Measurements from ENCODE around the gene RUSC1.

Gene RUSC1

GRCh38 chr1:155308493-155309422, 11.9 kb upstream of the RUSC1 start, which contains the start of gene FDPS:
TSS of gene FDPS (plus strand) at chr1:155308866. CDS start at chr1:155309790, 924 bp downstream.
- peak within 1 kb of the TSS; percentile 93 for H3K27ac ChIP-seq
- TF ChIP-seq ZFX (IDR thresholded peaks at IDR 0.05): peak; percentile 25; the same call in 1 of the 2 replicates
- no peak for TF ChIP-seq CTCF (conservative IDR thresholded peaks at IDR 0.05)

GRCh38 chr1:155309423-155310021, 11.2 kb upstream of the RUSC1 start:
- TF ChIP-seq CTCF (conservative IDR thresholded peaks at IDR 0.05): no peak
- TF ChIP-seq ZFX (IDR thresholded peaks at IDR 0.05): no peak
- peak overlapping the region; percentile 93 for H3K27ac ChIP-seq

- no peak overlapping the region for H3K27ac ChIP-seq
- TF ChIP-seq CTCF (conservative IDR thresholded peaks at IDR 0.05): no peak
- TF ChIP-seq ZFX (IDR thresholded peaks at IDR 0.05): no peak
Observed at GRCh38 chr1:155313261-155313660, 7.4 kb upstream of the RUSC1 start.

- TF ChIP-seq CTCF (conservative IDR thresholded peaks at IDR 0.05) (no peak), ZFX (IDR thresholded peaks at IDR 0.05) (no peak)
- no peak overlapping the region for H3K27ac ChIP-seq
Observed at GRCh38 chr1:155316922-155317321, 3.8 kb upstream of the RUSC1 start.

GRCh38 chr1:155318082-155318481, 2.6 kb upstream of the RUSC1 start:
- TF ChIP-seq CTCF (conservative IDR thresholded peaks at IDR 0.05): no peak
- TF ChIP-seq ZFX (IDR thresholded peaks at IDR 0.05): no peak
- no peak overlapping the region for H3K27ac ChIP-seq

- no peak overlapping the region for H3K27ac ChIP-seq
- TF ChIP-seq CTCF (conservative IDR thresholded peaks at IDR 0.05): no peak
- no peak for TF ChIP-seq ZFX (IDR thresholded peaks at IDR 0.05)
Observed at GRCh38 chr1:155319536-155319935, 1.2 kb upstream of the RUSC1 start.

GRCh38 chr1:155320252-155320651, 442 bp upstream of the RUSC1 start:
- TF ChIP-seq ZFX (IDR thresholded peaks at IDR 0.05) (no peak), CTCF (conservative IDR thresholded peaks at IDR 0.05) (no peak)

More at GRCh38 chr1:155320252-155320651, 442 bp upstream of the RUSC1 start:
- no peak overlapping the region for H3K27ac ChIP-seq
